Measurements from ENCODE around the gene MPC1. TPM values are rescaled to one million over a fixed set of nuclear protein-coding genes. Genes with fewer than 3 reads are reported as not detected.
"Not testable (repeated sequence)": the region's sequence is repeated elsewhere in the genome, so short reads cannot be mapped to it uniquely, and the experiment has no call there.

The MPC1 gene
- polyA plus RNA-seq, 4 donors = 85.9 to 98.8 (median 90.0) TPM

GRCh38 chr6:166348305-166348949, 34.3 kb downstream of the MPC1 start:
- DNase-seq (ENCODE audit: low read depth in 4 of 4, low spot score in 3 of 4) = no peak

- no peak for DNase-seq (ENCODE audit: low read depth in 4 of 4, low spot score in 3 of 4)
Observed at GRCh38 chr6:166346965-166347364, 35.8 kb downstream of the MPC1 start.

GRCh38 chr6:166346449-166346848, 36.3 kb downstream of the MPC1 start:
- DNase-seq (ENCODE audit: low read depth in 4 of 4, low spot score in 3 of 4) = no peak

GRCh38 chr6:166345672-166346071, 37.1 kb downstream of the MPC1 start:
- not testable (repeated sequence) for DNase-seq (ENCODE audit: low read depth in 4 of 4, low spot score in 3 of 4)

GRCh38 chr6:166344921-166345320, 37.8 kb downstream of the MPC1 start:
- DNase-seq (ENCODE audit: low read depth in 4 of 4, low spot score in 3 of 4) = not testable (repeated sequence)

- DNase-seq (ENCODE audit: low read depth in 4 of 4, low spot score in 3 of 4) = no peak
Observed at GRCh38 chr6:166344240-166344639, 38.5 kb downstream of the MPC1 start.

GRCh38 chr6:166343150-166343487, 39.6 kb downstream of the MPC1 start:
- no peak for DNase-seq (ENCODE audit: low read depth in 4 of 4, low spot score in 3 of 4)

GRCh38 chr6:166342349-166343149, 40.2 kb downstream of the MPC1 start, which contains the start of gene SFT2D1:
Gene SFT2D1 (minus strand): TSS chr6:166342545. CDS start chr6:166342481, 64 bp downstream.
- peak; percentile 63 to 78 (median 70) for DNase-seq (ENCODE audit: low read depth in 4 of 4, low spot score in 3 of 4)

- DNase-seq (ENCODE audit: low read depth in 4 of 4, low spot score in 3 of 4) = no peak
Observed at GRCh38 chr6:166341977-166342348, 40.8 kb downstream of the MPC1 start.

GRCh38 chr6:166341464-166341863, 41.3 kb downstream of the MPC1 start:
- no peak for DNase-seq (ENCODE audit: low read depth in 4 of 4, low spot score in 3 of 4)

- DNase-seq (ENCODE audit: low read depth in 4 of 4, low spot score in 3 of 4) = no peak
Observed at GRCh38 chr6:166338854-166339253, 43.9 kb downstream of the MPC1 start.

GRCh38 chr6:166336847-166337246, 45.9 kb downstream of the MPC1 start:
- DNase-seq (ENCODE audit: low read depth in 4 of 4, low spot score in 3 of 4) = no peak

- no peak for DNase-seq (ENCODE audit: low read depth in 4 of 4, low spot score in 3 of 4)
Observed at GRCh38 chr6:166335378-166336302, 47.1 kb downstream of the MPC1 start.

- DNase-seq (ENCODE audit: low read depth in 4 of 4, low spot score in 3 of 4) = no peak
Observed at GRCh38 chr6:166334878-166335277, 47.9 kb downstream of the MPC1 start.

- no peak for DNase-seq (ENCODE audit: low read depth in 4 of 4, low spot score in 3 of 4)
Observed at GRCh38 chr6:166333172-166333995, 49.4 kb downstream of the MPC1 start.

- no peak for DNase-seq (ENCODE audit: low read depth in 4 of 4, low spot score in 3 of 4)
Observed at GRCh38 chr6:166331503-166332415, 51.0 kb downstream of the MPC1 start.

- DNase-seq (ENCODE audit: low read depth in 4 of 4, low spot score in 3 of 4) = no peak
Observed at GRCh38 chr6:166330612-166331011, 52.1 kb downstream of the MPC1 start.

GRCh38 chr6:166325383-166326042, 57.2 kb downstream of the MPC1 start:
- no peak for DNase-seq (ENCODE audit: low read depth in 4 of 4, low spot score in 3 of 4)

- DNase-seq (ENCODE audit: low read depth in 4 of 4, low spot score in 3 of 4) = no peak
Observed at GRCh38 chr6:166323395-166323794, 59.3 kb downstream of the MPC1 start.
